HG03025 (cell line): ENCODE results near the gene ASMTL.
"Not testable (repeated sequence)": the region's sequence is repeated elsewhere in the genome, so short reads cannot be mapped to it uniquely, and the experiment has no call there.

Experiments used
- ATAC-seq: cut with Tn5 transposase; IDR thresholded peaks from one replicate; pipeline ENCODE4 v1.9.1; 2021; ENCODE audit warnings: mild to moderate bottlenecking, moderate library complexity; ENCODE audit not compliant: unreplicated experiment, low FRiP score

Gene ASMTL

GRCh38 chrX:1442016-1442665 lies 10.6 kb downstream of the ASMTL start:
- no peak for ATAC-seq

- no peak for ATAC-seq
These were observed 12.2 kb downstream of the ASMTL start for GRCh38 chrX:1440506-1440905.

DNA sequence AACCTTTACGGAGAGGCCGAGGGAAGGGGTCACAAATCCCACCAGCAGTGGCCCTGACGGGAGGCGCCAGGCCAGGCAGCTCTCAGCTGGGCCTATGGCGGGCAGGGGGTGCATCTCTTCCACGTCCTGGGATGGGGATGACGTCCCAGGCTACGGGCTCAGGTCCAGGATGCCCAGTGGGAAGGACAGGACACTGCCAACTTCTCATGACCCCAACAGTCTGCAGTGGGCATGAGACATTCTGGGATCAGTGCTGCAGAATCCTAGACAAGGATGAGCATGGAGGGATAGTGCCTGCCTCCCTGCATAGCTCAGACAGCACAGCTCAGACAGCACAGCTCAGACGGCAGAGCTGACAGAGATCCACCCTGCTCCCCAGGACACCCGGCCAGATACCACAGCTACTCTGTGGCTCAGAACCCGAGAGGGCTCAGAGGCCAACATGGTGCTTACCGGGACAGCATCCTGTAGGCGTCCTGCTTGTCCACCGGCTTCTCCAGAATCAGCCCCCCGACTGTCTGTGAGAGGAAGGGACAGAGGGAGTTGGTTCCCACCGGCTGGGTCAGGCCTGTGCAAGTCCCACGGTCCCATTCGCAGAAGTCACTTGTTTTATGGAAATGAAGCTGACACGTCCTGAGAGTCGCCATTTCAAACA lies 17.3 kb downstream of the ASMTL start:
- ATAC-seq = no peak

DNA sequence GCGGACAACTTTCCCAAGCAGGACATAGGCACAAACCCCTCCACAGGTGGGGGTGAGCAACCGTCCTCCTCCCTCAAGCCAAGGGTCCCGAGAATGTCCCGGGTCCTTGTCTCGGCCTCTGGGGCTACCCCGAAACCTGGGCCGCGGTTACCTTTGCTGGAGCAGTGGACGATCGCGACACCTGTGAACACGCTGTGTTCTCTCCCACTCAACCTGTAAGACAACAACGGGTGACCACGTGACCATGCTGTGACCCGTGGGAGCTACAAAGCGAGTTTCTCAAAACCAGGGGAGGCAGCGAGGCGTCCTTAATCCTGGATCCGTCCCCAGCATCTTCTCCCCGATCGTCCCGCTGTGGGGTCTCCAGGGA lies 17.9 kb downstream of the ASMTL start:
- ATAC-seq = no peak

DNA sequence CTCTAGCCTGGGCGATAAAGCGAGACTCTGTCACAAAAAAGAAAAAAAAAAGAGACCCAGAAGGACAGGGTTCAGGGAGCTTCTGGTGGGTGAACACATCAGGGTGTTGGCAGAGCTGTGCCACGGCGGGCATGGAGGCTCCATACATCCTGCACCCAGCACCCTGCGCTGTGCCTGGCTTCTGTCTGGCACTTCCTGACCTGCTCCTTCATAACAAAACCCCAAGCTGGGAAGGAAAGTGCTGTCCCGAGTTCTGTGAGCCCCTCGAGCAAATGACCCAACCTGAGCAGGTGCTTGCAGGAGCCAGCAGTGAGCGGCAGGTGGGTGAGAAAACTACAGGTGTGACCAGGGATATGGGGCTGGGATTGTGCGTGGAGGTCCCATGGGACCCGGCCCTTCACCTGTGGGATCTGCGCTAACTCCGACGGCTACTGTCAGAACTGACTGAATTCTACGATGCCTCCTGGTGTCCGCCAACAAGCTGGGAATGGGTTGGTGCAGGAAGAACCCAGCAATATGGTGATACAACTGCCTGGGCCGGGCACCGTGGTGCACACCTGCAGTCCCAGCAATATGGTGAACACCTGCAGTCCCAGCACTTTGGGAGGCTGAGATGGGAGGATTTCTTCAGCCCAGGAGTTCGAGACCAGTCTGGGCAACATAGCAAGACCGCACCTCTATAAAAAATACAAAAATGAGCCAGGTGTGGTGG lies 18.9 kb downstream of the ASMTL start:
- ATAC-seq = no peak

DNA sequence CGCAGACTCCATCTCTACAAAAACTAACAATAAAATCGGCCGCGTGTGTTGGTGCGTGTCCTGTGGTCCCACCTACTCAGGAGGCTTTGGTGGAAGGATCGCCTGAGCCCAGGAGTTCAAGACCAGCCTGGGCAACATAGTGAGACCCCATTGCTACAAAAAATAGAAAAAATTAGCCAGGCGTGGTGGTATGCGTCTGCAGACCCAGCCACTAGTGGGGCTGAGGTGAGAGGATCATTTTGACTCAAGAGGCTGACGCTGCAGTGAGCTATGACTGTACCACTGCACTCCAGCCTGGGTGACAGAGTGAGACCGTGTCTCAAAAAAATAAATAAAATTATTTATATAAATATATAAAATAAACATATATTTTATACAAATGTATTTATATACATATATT lies 22.3 kb downstream of the ASMTL start:
- no peak for ATAC-seq

DNA sequence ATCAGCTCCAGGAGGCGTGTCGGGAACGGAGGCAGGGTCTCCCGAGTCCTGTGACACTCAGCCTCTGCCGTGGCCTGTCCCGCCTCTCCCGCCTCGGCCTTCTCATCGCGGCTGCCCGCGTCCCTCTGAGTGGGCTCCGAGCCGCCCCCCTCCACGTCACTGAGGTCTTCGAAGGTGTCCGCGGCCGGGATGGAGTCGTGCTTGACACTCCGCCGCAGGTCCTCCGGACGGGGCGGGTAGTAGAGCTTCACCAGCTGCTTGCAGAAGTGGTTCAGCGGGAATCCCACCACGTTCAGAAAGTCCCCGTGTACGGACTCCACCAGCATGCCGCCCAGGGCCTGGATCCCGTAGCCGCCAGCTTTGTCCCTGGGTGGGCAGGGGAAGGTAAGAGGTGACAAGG lies 25.0 kb downstream of the ASMTL start:
- no peak for ATAC-seq

- not testable (repeated sequence) for ATAC-seq
These were observed 26.4 kb downstream of the ASMTL start for GRCh38 chrX:1426321-1426720.

- no peak for ATAC-seq
These were observed 27.3 kb downstream of the ASMTL start for GRCh38 chrX:1425381-1425780.

- no peak for ATAC-seq
These were observed 28.4 kb downstream of the ASMTL start for GRCh38 chrX:1424147-1424851.

DNA sequence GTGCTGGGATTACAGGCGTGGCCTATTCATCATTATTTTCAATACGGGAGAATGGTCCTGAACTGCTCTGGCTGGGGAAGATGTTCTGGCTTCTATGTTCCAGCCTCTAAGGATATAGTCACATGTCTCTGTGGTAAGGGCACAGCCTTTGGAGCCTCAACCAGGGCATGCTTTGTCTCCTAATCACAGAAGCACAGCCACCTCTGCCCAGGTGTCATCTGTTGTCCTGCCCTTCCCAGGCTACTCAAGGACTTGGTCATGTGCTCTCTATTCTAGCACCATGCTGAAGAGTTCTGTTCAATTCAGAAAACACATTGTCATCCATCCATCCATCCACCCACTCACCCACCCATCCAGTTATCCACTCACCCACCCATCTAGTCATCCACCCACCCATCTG lies 29.5 kb downstream of the ASMTL start:
- no peak for ATAC-seq

- ATAC-seq = no peak
These were observed 30.6 kb downstream of the ASMTL start for GRCh38 chrX:1422135-1422465.

GRCh38 chrX:1421433-1422134 lies 31.1 kb downstream of the ASMTL start:
- ATAC-seq = no peak

DNA sequence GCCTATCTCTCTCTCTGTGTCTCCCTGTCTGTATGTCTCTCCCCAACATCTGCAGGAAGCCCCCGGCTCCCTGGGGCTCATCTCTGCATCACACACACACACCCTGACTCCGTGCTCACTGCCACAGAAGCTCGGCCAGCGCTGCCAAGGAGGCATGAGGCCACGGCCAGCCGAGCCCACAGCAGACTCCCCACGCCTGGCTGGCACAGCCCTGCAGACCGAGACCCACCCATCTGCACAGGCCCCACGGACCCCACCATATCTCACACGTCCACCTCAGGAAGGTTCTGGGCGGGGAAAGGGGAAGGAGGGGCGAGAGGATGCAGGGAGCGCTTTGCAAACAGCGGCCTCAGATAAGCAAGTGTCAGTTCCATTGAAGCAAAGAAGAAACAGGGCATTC lies 32.3 kb downstream of the ASMTL start:
- ATAC-seq = no peak

- no peak for ATAC-seq
These were observed 33.0 kb downstream of the ASMTL start for GRCh38 chrX:1419545-1420355.

DNA sequence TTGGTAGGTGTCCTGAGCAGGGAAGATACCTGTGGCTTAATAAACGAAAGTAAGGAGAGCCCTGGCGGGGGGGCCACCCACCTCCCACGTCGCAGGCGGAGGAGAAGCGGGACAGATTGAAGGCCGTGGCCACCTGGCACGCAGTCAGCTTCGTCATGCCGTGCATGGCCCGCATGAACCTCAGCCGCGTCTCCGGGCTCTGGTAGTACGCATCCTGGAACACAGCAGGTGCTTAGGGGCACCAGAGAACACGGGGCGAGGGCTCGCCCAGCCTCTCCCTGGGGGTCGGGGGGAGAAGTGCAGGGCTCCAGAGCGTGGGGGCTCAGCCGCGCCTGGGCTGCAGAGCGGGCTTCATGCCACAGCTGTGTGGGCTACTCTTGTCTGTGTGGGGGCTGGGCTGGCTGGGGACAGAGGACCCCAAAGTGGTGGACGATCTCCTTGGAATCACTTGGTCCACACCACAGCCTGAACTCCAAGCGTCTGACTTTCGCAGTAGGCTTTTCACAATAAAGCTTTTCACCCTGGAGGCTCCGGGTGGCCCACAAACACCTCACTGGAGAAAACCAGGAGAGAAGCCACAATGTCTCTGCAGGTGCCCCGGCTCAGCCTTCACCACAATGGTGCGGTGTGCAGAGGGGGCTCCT lies 33.7 kb downstream of the ASMTL start:
- ATAC-seq = no peak

DNA sequence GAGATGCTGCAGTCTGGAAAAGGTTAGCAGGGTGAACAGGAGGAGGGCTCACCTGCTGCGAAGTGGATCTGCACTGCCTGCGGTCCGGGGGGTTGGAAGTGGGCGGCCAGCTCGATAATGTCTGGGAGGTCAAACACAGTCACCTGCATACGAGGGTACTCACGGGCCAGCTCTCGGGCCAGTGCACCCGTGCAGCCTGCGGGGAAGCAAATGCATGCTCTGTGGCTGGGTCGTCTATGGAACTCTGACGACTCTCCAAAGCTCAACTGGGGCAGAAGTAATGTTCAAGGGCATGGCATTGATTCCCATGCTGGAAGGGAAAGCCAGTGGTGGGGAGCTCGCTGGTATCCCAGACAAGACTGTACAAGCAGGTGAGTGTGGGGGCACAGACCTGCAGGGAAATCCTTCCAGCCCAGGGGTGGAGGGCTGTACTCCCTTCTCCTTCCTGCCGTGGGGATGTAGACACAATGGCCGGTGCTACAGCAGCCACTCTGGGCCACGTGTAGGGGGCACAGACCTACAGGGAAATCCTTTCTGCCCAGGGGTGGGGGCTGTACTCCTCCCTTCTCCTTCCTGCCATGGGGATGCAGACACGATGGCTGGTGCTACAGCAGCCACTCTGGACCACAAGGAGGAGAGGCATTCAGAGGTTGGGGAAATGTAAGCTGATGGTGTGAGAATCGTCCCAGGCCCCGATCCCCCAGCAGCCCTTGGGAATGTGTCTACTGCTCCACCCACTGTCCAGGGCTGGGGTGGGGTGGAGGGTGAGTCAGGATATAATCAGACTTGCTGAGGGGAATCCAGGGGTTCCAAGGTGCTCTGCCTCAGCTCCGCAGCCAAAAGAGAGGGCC lies 34.6 kb downstream of the ASMTL start:
- no peak for ATAC-seq

DNA sequence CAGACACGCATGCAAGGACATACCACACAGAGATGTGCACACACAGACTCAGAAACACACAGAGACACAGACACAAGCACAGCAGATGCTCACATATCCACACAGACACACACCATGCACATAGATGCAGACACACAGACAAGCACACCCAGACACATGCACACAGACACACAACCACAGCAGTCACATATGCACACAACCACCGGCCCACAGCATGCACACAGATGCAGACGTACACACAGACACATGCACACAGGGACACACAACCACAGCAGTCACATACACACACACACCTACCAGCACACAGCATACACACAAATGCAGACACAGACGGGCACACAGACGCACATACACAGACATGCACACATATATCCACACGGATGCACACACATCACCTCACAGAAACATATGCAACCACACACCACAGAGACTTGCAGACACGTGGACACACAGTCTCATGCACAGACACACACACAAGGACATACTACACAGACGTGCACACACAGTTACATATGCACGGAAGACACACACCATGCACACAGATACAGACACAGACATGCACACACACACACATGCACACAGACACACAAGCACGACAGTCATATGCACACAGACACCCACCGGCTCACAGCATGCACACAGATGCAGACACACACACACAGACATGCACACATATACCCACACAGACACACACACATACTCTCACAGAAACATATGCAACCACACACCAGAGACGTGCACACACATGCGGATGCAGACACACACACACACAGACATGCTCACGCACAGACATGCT lies 35.5 kb downstream of the ASMTL start:
- ATAC-seq = no peak
